HEK293T (cell line): ENCODE results near the gene AGBL4.

Experiments
- ARNT ChIP-seq: fragments of 450-650 bp; IDR thresholded peaks from 2 replicates; pipeline ENCODE4 v1.6.1; 2017; ENCODE audit warnings: mild to moderate bottlenecking
- BHLHE40 ChIP-seq: fragments of 450-650 bp; IDR thresholded peaks from 2 replicates; pipeline ENCODE4 v1.6.1; 2016; ENCODE audit warnings: mild to moderate bottlenecking, moderate library complexity, borderline replicate concordance
- ELF4 ChIP-seq: fragments of 450-650 bp; IDR thresholded peaks from 2 replicates; pipeline ENCODE4 v1.6.1; 2017; ENCODE audit warnings: antibody characterized with exemption
- FOXA1 ChIP-seq: fragments of 450-650 bp; IDR thresholded peaks from 2 replicates; pipeline ENCODE4 v1.6.1; 2016; ENCODE audit warnings: mild to moderate bottlenecking
- FOXK2 ChIP-seq: fragments of 450-650 bp; IDR thresholded peaks from 2 replicates; pipeline ENCODE4 v1.6.1; 2016; ENCODE audit warnings: mild to moderate bottlenecking
- FOXM1 ChIP-seq: fragments of 450-650 bp; IDR thresholded peaks from 2 replicates; pipeline ENCODE4 v1.6.1; 2017; ENCODE audit warnings: mild to moderate bottlenecking, borderline replicate concordance
- L3MBTL2 ChIP-seq: fragments of 450-650 bp; conservative IDR thresholded peaks from 2 replicates; pipeline ENCODE4 v1.6.1; 2016; ENCODE audit warnings: mild to moderate bottlenecking
- LEF1 ChIP-seq: fragments of 450-650 bp; IDR thresholded peaks from 2 replicates; pipeline ENCODE4 v1.6.1; 2017; ENCODE audit warnings: mild to moderate bottlenecking, borderline replicate concordance
- PKNOX1 ChIP-seq: fragments of 450-650 bp; IDR thresholded peaks from 2 replicates; pipeline ENCODE4 v1.6.1; 2016
- SP1 ChIP-seq: fragments of 450-650 bp; IDR thresholded peaks from 2 replicates; pipeline ENCODE4 v1.6.1; 2017
- SUZ12 ChIP-seq: fragments of 450-650 bp; IDR thresholded peaks from 2 replicates; pipeline ENCODE4 v1.6.1; 2016; ENCODE audit warnings: mild to moderate bottlenecking
- TARDBP ChIP-seq: fragments of 450-650 bp; IDR thresholded peaks from 2 replicates; pipeline ENCODE4 v1.6.1; 2016
- ZNF384 ChIP-seq: fragments of 450-650 bp; IDR thresholded peaks from 2 replicates; pipeline ENCODE4 v1.6.1; 2016

GRCh38 chr1:48898894-48899293 is 1124.9 kb downstream of the AGBL4 start:
- TF ChIP-seq ZNF384 (no peak), LEF1 (no peak), SP1 (no peak), PKNOX1 (no peak), TARDBP (no peak), ELF4 (no peak), ARNT (no peak), FOXM1 (no peak), L3MBTL2 (no peak), SUZ12 (no peak), FOXA1 (no peak), FOXK2 (no peak), BHLHE40 (no peak)
